Omental fat pad (tissue), 4 donors: Measurements from ENCODE around the gene RNPS1. TPM values are rescaled to one million over a fixed set of nuclear protein-coding genes. Genes with fewer than 3 reads are reported as not detected.

Experiments used
- ATAC-seq: fragments of 150-250 bp; one replicate; pipeline ENCODE4 v1.9.1; 2016; ENCODE audit warnings: mild to moderate bottlenecking, moderate library complexity; ENCODE audit not compliant: low FRiP score
- DNase-seq: peaks from one replicate; pipeline ENCODE4 v3.0.0-alpha.2; 2019; ENCODE audit warnings: low spot score
- CTCF ChIP-seq, 3 donors: fragments of 450-650 bp; IDR thresholded peaks; one replicate each; pipeline ENCODE4 v1.5.1; 2016 to 2017; ENCODE audit warnings: antibody characterized with exemption in 3 of 3, mild to moderate bottlenecking in 3 of 3, moderate library complexity in 2 of 3
- total RNA-seq, 4 donors: library from RNA; depleted of rRNA; stranded (reverse); fragments of >200 nt; gene quantifications; one replicate each; pipeline ENCODE4 v1.1.0, GENCODE V29; 2016

Gene RNPS1
- total RNA-seq, 4 donors from 2014 or later, result 84.9 to 171 (median 92.2) TPM

DNA sequence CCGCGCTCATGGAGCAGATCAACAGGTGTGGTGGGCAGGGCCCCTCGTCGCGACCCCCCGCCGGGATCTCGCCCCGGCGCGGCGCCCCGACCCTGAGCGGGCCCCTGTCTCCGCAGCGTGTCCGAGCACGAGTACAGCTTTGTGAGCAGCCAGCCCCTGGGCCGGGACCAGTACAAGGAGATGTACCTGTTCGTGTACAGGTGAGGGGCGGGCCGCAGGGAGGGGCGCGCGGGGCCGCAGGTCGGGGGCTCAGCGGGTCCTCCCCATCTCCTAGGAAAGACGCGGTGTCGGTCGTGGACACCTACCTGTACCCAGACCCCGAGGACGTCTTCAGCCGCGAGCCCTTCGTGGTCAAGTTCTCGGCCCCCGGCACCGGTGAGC, 30.8 kb downstream of the RNPS1 start:
- DNase-seq, result no peak
- ATAC-seq, result no peak
- no peak for TF ChIP-seq CTCF (IDR thresholded peaks at IDR 0.05)

DNA sequence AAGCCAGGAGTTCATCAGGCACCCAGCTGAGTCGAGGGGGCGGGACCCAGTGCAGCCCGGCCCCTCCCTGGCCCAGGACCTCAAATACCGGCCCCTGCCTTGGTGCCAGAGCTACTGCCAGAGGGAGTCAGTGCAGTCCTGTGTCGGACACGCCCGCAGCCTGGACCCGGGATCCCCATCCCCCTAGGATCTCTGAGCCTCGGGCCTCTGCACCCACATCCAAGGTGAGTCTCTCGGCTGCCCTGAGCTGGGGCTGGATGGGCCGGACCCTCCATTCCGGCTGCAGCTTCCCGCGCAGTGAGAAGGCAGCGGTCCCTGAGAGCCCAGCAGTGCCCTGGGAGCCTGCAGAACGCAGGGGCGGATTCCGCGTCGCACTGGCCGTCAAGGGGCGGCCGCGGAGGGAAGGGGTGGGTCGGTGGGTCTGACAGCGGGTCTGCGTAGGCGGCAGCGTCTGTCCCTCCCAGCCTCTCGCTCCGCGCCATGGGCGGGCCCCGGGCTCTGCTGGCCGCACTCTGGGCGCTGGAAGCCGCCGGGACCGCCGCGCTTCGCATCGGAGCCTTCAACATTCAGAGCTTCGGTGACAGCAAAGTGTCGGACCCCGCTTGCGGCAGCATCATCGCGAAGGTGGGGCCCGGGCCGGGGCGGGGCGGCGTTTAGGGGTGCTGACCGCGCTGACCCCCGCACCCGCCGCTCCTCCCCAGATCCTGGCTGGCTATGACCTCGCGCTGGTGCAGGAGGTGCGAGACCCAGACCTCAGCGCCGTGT, 31.4 kb downstream of the RNPS1 start, which contains the start of gene DNASE1L2:
DNASE1L2 (plus strand) TSS at position 108 of the 765 bp plus-strand sequence; CDS start at position 481, 373 bp downstream.
- no peak for TF ChIP-seq CTCF (IDR thresholded peaks at IDR 0.05)
- DNase-seq (no peak), ATAC-seq (no peak)

DNA sequence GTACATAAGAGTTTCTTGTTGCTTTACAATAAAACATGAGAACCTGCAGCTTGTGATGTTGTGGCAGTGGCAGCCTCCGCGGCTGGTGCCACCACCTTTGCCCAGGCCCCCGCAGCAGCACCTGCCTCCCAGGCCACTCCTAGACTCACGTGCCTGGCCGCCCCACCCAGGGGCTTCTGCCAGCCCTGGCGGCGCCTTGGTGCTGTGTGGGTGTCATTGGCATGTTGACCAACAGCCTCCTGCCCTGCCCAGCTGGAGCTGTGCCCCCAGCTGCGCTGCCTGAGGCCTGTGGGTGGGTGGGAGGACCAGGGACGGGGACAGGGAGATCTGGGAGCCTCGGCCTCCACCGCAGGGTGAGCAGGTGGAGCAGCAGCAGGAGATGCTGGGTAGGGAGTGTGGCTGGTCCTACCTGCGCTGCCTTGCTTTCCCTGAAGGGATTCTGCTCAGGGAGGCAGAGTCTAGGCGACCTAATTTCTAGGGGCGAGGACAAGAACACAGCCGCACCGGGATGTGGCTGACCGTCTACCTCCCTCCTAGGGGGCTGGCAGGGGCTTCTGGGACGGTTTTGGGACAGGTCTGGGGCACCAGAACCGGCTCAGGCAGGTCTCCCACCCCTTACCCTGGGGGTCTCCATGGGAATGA, 32.1 kb downstream of the RNPS1 start:
- TF ChIP-seq CTCF (IDR thresholded peaks at IDR 0.05), result no peak
- DNase-seq, result no peak
- no peak for ATAC-seq

GRCh38 chr16:2235234-2235651, 32.7 kb downstream of the RNPS1 start:
- DNase-seq (no peak), ATAC-seq (no peak)
- TF ChIP-seq CTCF (IDR thresholded peaks at IDR 0.05), result no peak

GRCh38 chr16:2234813-2235170, 33.1 kb downstream of the RNPS1 start:
- no peak for TF ChIP-seq CTCF (IDR thresholded peaks at IDR 0.05)
- DNase-seq (no peak), ATAC-seq (no peak)

GRCh38 chr16:2233872-2234812, 33.8 kb downstream of the RNPS1 start:
- no peak for ATAC-seq

More at GRCh38 chr16:2233872-2234812, 33.8 kb downstream of the RNPS1 start:
- DNase-seq, result no peak
- TF ChIP-seq CTCF (IDR thresholded peaks at IDR 0.05), result no peak
